ENCODE results near the gene NT5C3A.

The NT5C3A gene

DNA sequence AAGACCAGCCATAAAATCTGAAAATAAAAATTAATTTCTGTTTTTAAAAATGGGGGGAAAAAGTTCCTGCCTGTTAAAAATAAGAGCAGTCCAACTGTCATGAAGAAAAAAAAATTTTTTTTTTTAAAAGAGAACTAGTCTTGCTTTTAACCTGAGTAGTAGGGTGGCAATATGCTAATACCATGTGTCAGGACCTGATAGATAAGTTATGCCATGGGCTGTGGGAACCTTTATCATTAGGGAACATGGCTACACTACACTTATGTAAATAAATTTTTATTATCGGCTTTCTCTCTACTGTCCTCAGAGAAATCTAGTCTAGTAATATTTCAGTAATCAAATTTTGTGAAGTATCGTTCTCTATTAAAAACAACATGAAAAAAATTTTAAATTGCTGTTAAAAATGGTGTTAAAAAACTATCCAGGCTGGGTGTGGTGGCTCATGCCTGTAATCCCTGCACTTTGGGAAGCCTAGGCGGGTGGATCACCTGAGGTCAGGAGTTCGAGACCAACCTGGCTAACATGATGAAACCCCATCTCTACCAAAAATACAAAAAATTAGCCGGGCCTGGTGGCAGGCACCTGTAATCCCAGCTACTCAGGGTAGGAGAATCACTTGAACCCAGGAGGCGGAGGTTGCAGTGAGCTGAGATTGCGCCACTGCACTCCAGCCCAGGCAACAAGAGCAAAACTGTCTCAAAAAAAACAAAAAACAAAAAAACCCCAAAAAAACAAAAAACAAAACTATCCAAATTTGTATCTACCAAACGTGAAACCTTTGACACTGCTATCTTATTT, 20.7 kb downstream of the NT5C3A start:
- POLR2A ChIA-PET: interaction anchor here (2.0 kb wide), 1 partner anchor 21 kb away, joined by 5 read pairs; the partner anchor contains the start of gene NT5C3A
- TF ChIP-seq SP7 (tag by site-specific recombination; IDR thresholded peaks at IDR 0.05) (no peak), ZNF664 (tag by site-specific recombination; IDR thresholded peaks at IDR 0.05) (no peak), ZNF157 (tag by site-specific recombination; IDR thresholded peaks at IDR 0.05) (no peak), ZNF610 (tag by site-specific recombination; IDR thresholded peaks at IDR 0.05; ENCODE audit: borderline replicate concordance) (no peak), ZNF140 (tag by site-specific recombination; IDR thresholded peaks at IDR 0.05) (no peak), ZNF843 (tag by site-specific recombination; IDR thresholded peaks at IDR 0.05) (no peak), ZNF266 (tag by site-specific recombination; IDR thresholded peaks at IDR 0.05; ENCODE audit: low read depth) (no peak), ZNF626 (tag by site-specific recombination; IDR thresholded peaks at IDR 0.05) (no peak), ZNF501 (tag by site-specific recombination; IDR thresholded peaks at IDR 0.05) (no peak)
- TF ChIP-seq, protein P1, sequence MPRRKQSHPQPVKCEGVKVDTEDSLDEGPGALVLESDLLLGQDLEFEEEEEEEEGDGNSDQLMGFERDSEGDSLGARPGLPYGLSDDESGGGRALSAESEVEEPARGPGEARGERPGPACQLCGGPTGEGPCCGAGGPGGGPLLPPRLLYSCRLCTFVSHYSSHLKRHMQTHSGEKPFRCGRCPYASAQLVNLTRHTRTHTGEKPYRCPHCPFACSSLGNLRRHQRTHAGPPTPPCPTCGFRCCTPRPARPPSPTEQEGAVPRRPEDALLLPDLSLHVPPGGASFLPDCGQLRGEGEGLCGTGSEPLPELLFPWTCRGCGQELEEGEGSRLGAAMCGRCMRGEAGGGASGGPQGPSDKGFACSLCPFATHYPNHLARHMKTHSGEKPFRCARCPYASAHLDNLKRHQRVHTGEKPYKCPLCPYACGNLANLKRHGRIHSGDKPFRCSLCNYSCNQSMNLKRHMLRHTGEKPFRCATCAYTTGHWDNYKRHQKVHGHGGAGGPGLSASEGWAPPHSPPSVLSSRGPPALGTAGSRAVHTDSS (tag by site-specific recombination; IDR thresholded peaks at IDR 0.05): no peak
- TF ChIP-seq, protein P2, sequence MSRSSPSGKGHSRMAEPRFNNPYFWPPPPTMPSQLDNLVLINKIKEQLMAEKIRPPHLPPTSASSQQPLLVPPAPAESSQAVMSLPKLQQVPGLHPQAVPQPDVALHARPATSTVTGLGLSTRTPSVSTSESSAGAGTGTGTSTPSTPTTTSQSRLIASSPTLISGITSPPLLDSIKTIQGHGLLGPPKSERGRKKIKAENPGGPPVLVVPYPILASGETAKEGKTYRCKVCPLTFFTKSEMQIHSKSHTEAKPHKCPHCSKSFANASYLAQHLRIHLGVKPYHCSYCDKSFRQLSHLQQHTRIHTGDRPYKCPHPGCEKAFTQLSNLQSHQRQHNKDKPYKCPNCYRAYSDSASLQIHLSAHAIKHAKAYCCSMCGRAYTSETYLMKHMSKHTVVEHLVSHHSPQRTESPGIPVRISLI (tag by site-specific recombination; IDR thresholded peaks at IDR 0.05): no peak
- TF ChIP-seq, protein P3, sequence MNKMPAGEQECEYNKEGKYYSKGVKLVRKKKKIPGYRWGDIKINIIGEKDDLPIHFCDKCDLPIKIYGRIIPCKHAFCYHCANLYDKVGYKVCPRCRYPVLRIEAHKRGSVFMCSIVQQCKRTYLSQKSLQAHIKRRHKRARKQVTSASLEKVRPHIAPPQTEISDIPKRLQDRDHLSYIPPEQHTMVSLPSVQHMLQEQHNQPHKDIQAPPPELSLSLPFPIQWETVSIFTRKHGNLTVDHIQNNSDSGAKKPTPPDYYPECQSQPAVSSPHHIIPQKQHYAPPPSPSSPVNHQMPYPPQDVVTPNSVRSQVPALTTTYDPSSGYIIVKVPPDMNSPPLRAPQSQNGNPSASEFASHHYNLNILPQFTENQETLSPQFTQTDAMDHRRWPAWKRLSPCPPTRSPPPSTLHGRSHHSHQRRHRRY (tag by site-specific recombination; IDR thresholded peaks at IDR 0.05): no peak
- TF ChIP-seq, protein P4, sequence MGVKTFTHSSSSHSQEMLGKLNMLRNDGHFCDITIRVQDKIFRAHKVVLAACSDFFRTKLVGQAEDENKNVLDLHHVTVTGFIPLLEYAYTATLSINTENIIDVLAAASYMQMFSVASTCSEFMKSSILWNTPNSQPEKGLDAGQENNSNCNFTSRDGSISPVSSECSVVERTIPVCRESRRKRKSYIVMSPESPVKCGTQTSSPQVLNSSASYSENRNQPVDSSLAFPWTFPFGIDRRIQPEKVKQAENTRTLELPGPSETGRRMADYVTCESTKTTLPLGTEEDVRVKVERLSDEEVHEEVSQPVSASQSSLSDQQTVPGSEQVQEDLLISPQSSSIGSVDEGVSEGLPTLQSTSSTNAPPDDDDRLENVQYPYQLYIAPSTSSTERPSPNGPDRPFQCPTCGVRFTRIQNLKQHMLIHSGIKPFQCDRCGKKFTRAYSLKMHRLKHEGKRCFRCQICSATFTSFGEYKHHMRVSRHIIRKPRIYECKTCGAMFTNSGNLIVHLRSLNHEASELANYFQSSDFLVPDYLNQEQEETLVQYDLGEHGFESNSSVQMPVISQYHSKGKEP (tag by site-specific recombination; IDR thresholded peaks at IDR 0.05): no peak
- CTCF ChIA-PET: interaction anchor here (1.1 kb wide), 1 partner anchor 99 kb away, joined by 3 read pairs; no protein-coding TSS in a partner anchor
- peaks cover 47% of the 10 kb centered on the region for H3K4me1 ChIP-seq (ENCODE audit: control insufficient read depth, insufficient read depth, low read length)
- H3K9me3 ChIP-seq (ENCODE audit: control insufficient read depth, insufficient read depth, low read depth, low read length): no peaks in the 10 kb centered on the region
- no peak overlapping the region for H3K27ac ChIP-seq (ENCODE audit: extremely low read depth, low read depth, low read length)
- H3K4me3 ChIP-seq (ENCODE audit: low read depth, low read length): no peak overlapping the region
- no peaks in the 10 kb centered on the region for H3K36me3 ChIP-seq (ENCODE audit: control insufficient read depth in 2 of 2, insufficient read depth in 1 of 2, low read length in 2 of 2)

DNA sequence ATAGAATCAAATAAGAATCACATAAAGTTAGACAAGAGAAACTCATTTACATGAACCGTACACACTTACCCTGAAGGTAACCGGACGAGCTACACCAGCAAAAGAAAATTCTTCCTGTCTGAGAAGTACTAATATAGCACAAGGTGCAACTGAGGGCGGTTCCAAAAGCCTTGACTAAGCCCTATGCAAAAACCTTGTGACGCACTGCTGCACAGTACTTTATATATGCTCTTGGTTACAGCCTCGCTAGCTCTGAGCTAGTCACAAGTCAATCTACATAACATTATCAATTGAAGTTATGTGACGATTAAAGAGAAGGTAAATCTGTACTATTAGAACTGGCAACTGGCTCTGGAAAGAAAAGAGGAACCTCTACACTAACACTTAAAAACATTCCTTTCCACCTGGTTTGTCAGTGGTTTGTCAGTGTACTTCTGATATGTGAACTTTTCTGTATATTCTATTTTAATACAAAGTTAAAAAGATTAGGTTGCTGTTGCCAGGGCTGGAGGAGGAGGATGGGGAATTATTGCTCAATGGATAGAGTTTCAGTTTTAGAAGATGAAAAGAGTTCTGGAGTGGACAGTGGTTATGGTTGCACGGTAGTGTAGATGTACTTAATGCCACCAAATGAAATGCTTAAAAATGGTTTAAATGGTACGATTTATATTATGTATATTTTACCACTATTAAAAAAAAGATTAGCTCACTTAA, 21.6 kb downstream of the NT5C3A start:
- Histone ChIP-seq H3K27ac (ENCODE audit: extremely low read depth, low read depth, low read length) (no peak overlapping the region), H3K4me1 (ENCODE audit: control insufficient read depth, insufficient read depth, low read length) (peaks cover 47% of the 10 kb centered on the region), H3K4me3 (ENCODE audit: low read depth, low read length) (peak overlapping the region; percentile 2; the same call in 1 of the 2 replicates), H3K36me3 (ENCODE audit: control insufficient read depth in 2 of 2, insufficient read depth in 1 of 2, low read length in 2 of 2) (no peaks in the 10 kb centered on the region), H3K9me3 (ENCODE audit: control insufficient read depth, insufficient read depth, low read depth, low read length) (no peaks in the 10 kb centered on the region)
- POLR2A ChIA-PET: interaction anchor here (2.0 to 2.2 kb wide), 2 partner anchors 21 to 22 kb away, joined by 5 to 11 read pairs; partner anchors contain the start of gene NT5C3A
- CTCF ChIA-PET: interaction anchor here (0.6 to 1.7 kb wide), 5 partner anchors 12 to 195 kb away, joined by 3 to 5 read pairs (median 3); no protein-coding TSS in a partner anchor
- TF ChIP-seq KLF1 (tag by site-specific recombination; IDR thresholded peaks at IDR 0.05) (no peak), BCL11B (tag by site-specific recombination; IDR thresholded peaks at IDR 0.05; ENCODE audit: low read depth) (no peak), KLF7 (tag by site-specific recombination; IDR thresholded peaks at IDR 0.05; ENCODE audit: borderline replicate concordance) (no peak), ZNF132 (tag by site-specific recombination; IDR thresholded peaks at IDR 0.05; ENCODE audit: borderline replicate concordance) (no peak), KLF8 (tag by site-specific recombination; IDR thresholded peaks at IDR 0.05) (no peak), ZNF48 (tag by site-specific recombination; IDR thresholded peaks at IDR 0.05) (no peak)
- TF ChIP-seq, protein P5, sequence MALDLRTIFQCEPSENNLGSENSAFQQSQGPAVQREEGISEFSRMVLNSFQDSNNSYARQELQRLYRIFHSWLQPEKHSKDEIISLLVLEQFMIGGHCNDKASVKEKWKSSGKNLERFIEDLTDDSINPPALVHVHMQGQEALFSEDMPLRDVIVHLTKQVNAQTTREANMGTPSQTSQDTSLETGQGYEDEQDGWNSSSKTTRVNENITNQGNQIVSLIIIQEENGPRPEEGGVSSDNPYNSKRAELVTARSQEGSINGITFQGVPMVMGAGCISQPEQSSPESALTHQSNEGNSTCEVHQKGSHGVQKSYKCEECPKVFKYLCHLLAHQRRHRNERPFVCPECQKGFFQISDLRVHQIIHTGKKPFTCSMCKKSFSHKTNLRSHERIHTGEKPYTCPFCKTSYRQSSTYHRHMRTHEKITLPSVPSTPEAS (tag by site-specific recombination; IDR thresholded peaks at IDR 0.05): no peak
- TF ChIP-seq, protein P6, sequence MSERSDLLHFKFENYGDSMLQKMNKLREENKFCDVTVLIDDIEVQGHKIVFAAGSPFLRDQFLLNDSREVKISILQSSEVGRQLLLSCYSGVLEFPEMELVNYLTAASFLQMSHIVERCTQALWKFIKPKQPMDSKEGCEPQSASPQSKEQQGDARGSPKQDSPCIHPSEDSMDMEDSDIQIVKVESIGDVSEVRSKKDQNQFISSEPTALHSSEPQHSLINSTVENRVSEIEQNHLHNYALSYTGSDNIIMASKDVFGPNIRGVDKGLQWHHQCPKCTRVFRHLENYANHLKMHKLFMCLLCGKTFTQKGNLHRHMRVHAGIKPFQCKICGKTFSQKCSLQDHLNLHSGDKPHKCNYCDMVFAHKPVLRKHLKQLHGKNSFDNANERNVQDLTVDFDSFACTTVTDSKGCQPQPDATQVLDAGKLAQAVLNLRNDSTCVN (tag by site-specific recombination; optimal IDR thresholded peaks at IDR 0.05): no peak
- TF ChIP-seq, protein P7, sequence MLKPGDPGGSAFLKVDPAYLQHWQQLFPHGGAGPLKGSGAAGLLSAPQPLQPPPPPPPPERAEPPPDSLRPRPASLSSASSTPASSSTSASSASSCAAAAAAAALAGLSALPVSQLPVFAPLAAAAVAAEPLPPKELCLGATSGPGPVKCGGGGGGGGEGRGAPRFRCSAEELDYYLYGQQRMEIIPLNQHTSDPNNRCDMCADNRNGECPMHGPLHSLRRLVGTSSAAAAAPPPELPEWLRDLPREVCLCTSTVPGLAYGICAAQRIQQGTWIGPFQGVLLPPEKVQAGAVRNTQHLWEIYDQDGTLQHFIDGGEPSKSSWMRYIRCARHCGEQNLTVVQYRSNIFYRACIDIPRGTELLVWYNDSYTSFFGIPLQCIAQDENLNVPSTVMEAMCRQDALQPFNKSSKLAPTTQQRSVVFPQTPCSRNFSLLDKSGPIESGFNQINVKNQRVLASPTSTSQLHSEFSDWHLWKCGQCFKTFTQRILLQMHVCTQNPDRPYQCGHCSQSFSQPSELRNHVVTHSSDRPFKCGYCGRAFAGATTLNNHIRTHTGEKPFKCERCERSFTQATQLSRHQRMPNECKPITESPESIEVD (tag by site-specific recombination; IDR thresholded peaks at IDR 0.05): peak; percentile 23; the same call in 1 of the 2 replicates

All from HEK293 (cell line).